K562 (cell line): ENCODE data around the gene MTMR6. TPM values are rescaled to one million over a fixed set of nuclear protein-coding genes. Genes with fewer than 3 reads are reported as not detected.

Experiments used
- ATAC-seq: fragments of 200-7000 bp; cut with Tn5 transposase; 3 replicates; pipeline ENCODE4 v1.9.1; 2020; ENCODE audit warnings: moderate library complexity
- BruUV-seq: library from RNA; stranded (reverse); fragments of 400-500 nt; replicated peaks from 2 replicates; lab custom pipeline; 2021; lab: Mats Ljungman, UMichigan
- CTCF ChIA-PET: fragments of 300-600 bp; formaldehyde crosslinking; extraction: SDS; loops from one replicate; lab custom pipeline; 2021; ENCODE audit warnings: low intra/inter-chr PET ratio; lab: Yijun Ruan, JAX
- POLR2A ChIA-PET: fragments of 300-600, 350-650 bp; sonication (Branson Sonifier 250); formaldehyde crosslinking; extraction: SDS; loops from one replicate; lab custom pipeline; 2021; ENCODE audit warnings: antibody characterized with exemption, inconsistent platforms; lab: Yijun Ruan, JAX
- DNase-seq, 4 experiments: peaks; one replicate each; pipeline versions ENCODE4 v3.0.0 to v3.0.0-alpha.2; 2011 to 2018; ENCODE audit warnings: low spot score in 3 of 4, mixed read lengths in 3 of 4; ENCODE audit errors: extremely low read depth in 1 of 4
- FAIRE-seq: peaks from 2 replicates; lab custom pipeline; 2011; peaks lifted over from hg19 to GRCh38; lab: Jason Lieb, UNC
- H2AFZ ChIP-seq: 2 replicates; pipeline ENCODE4 v1.6.0; 2011; ENCODE audit warnings: low read depth, low read length, control low read depth, inconsistent platforms
- H3K27ac ChIP-seq: fragments of 200-600 bp; 3 replicates; pipeline ENCODE4 v1.8.0; 2011; ENCODE audit warnings: low read depth, mild to moderate bottlenecking, control low read depth, inconsistent platforms, low read length, moderate library complexity, mixed read lengths; ENCODE audit errors: extremely low read depth
- H3K27me3 ChIP-seq, 2 experiments: fragments of 300-600 bp in 1 of 2; 2 replicates in 1 of 2; 3 replicates in 1 of 2; pipeline versions ENCODE4 v1.6.0 to v1.8.0; 2011; ENCODE audit warnings: inconsistent platforms in 2 of 2, low read length in 2 of 2, mild to moderate bottlenecking in 1 of 2, mixed read lengths in 1 of 2, moderate library complexity in 1 of 2; ENCODE audit not compliant: control insufficient read depth in 2 of 2, insufficient read depth in 2 of 2
- H3K36me3 ChIP-seq: fragments of 300-600 bp; 3 replicates; pipeline ENCODE4 v1.8.0; 2011; ENCODE audit warnings: mild to moderate bottlenecking, low read length, inconsistent platforms; ENCODE audit not compliant: control insufficient read depth, insufficient read depth
- H3K4me1 ChIP-seq, 2 experiments: fragments of 200-600 bp in 1 of 2; replicated peaks in 1 of 2; 2 replicates in 1 of 2; 3 replicates in 1 of 2; pipeline versions ENCODE4 v1.5.1 to v1.8.0; 2011; ENCODE audit warnings: inconsistent platforms in 2 of 2, low read length in 2 of 2, mild to moderate bottlenecking in 1 of 2, mixed read lengths in 1 of 2, moderate library complexity in 1 of 2; ENCODE audit not compliant: control insufficient read depth in 2 of 2, insufficient read depth in 2 of 2
- H3K4me2 ChIP-seq: 2 replicates; pipeline ENCODE4 v1.6.1; 2011; ENCODE audit warnings: low read length, control low read depth, inconsistent platforms, mixed read lengths; ENCODE audit not compliant: insufficient read depth
- H3K4me3 ChIP-seq: fragments of 200-600 bp; sonication (generic), shearing (Covaris generic); 2 replicates; pipeline ENCODE4 v1.5.1; 2016; ENCODE audit warnings: control low read depth, inconsistent platforms
- H3K79me2 ChIP-seq: fragments of 200-600 bp; 3 replicates; pipeline ENCODE4 v1.8.0; 2011; ENCODE audit warnings: low read length, inconsistent platforms; ENCODE audit not compliant: control insufficient read depth, insufficient read depth
- H3K9ac ChIP-seq, 2 experiments: 2 replicates each; pipeline versions ENCODE4 v1.6.0 to v1.6.1; 2011; ENCODE audit warnings: low read depth in 2 of 2, low read length in 2 of 2, control low read depth in 1 of 2, inconsistent platforms in 1 of 2, mild to moderate bottlenecking in 1 of 2, mixed read lengths in 1 of 2; ENCODE audit not compliant: insufficient read depth in 1 of 2
- H3K9me1 ChIP-seq: one replicate; pipeline ENCODE4 v1.6.0; 2011; ENCODE audit warnings: inconsistent platforms, mild to moderate bottlenecking, low read length, moderate library complexity; ENCODE audit not compliant: control insufficient read depth, insufficient read depth
- H3K9me3 ChIP-seq: replicated peaks from 2 replicates; pipeline ENCODE4 v1.5.1; 2011; ENCODE audit warnings: low read depth, low read length, inconsistent platforms; ENCODE audit not compliant: control insufficient read depth, insufficient read depth
- H4K20me1 ChIP-seq: replicated peaks from 2 replicates; pipeline ENCODE4 v1.6.1; 2011; ENCODE audit warnings: low read length, inconsistent platforms, mixed read lengths; ENCODE audit not compliant: control insufficient read depth, insufficient read depth
- FOSL1 ChIP-seq: fragments of 200-800 bp; sonication (Bioruptor generic); conservative IDR thresholded peaks from 2 replicates; pipeline ENCODE4 v1.6.1; 2016; ENCODE audit warnings: missing genetic modification characterization, missing compliant biosample characterization
- FOXJ3 ChIP-seq: sonication (generic); formaldehyde crosslinking; IDR thresholded peaks from 2 replicates; pipeline ENCODE4 v1.4.0; 2020; ENCODE audit warnings: mild to moderate bottlenecking, missing genetic modification reagents
- GTF2A2 ChIP-seq: IDR thresholded peaks from 2 replicates; pipeline ENCODE4 v1.6.1; 2016; ENCODE audit warnings: mild to moderate bottlenecking, missing genetic modification characterization, missing compliant biosample characterization
- HCFC1 ChIP-seq: IDR thresholded peaks from 2 replicates; pipeline ENCODE4 v1.6.1; 2012; ENCODE audit warnings: low read depth, low read length, improper control_type of control experiment
- HMG20A ChIP-seq: fragments of 450-650 bp; formaldehyde crosslinking; conservative IDR thresholded peaks from 2 replicates; pipeline ENCODE4 v1.4.0; 2020; ENCODE audit warnings: mild to moderate bottlenecking, mixed read lengths
- NFE2 ChIP-seq: IDR thresholded peaks from 2 replicates; pipeline ENCODE4 v1.6.1; 2014; ENCODE audit warnings: antibody characterized with exemption, low read depth
- POLR3G ChIP-seq: IDR thresholded peaks from 2 replicates; pipeline ENCODE4 v1.6.1; 2011; ENCODE audit not compliant: insufficient read length, insufficient replicate concordance; ENCODE audit errors: extremely low read depth
- RBFOX2 ChIP-seq: fragments of 200-400 bp; formaldehyde crosslinking; IDR thresholded peaks from 2 replicates; pipeline ENCODE4 v1.6.1; 2017; ENCODE audit warnings: low read depth, mild to moderate bottlenecking, low read length, moderate library complexity
- RBM15 ChIP-seq: fragments of 200-400 bp; formaldehyde crosslinking; IDR thresholded peaks from 2 replicates; pipeline ENCODE4 v1.6.1; 2018; ENCODE audit warnings: mild to moderate bottlenecking, low read length, moderate library complexity; ENCODE audit not compliant: insufficient read depth
- SMARCB1 ChIP-seq: IDR thresholded peaks from 2 replicates; pipeline ENCODE4 v1.6.1; 2011; ENCODE audit warnings: improper control_type of control experiment, low read depth; ENCODE audit not compliant: insufficient read length
- TAF15 ChIP-seq: fragments of 200-400 bp; formaldehyde crosslinking; IDR thresholded peaks from 2 replicates; pipeline ENCODE4 v1.6.1; 2017; ENCODE audit warnings: mild to moderate bottlenecking, low read depth, low read length, moderate library complexity
- ZNF124 ChIP-seq: sonication (generic); formaldehyde crosslinking; IDR thresholded peaks from 2 replicates; pipeline ENCODE4 v1.8.1; 2022; ENCODE audit warnings: missing genetic modification reagents
- whole genome bisulfite sequencing: fragments of 100-300 bp; shearing (Covaris generic); methylation state at CpG from one replicate; pipeline ENCODE4 v1.1.6; 2016; ENCODE audit warnings: low coverage, mixed read lengths; ENCODE audit not compliant: insufficient coverage; ENCODE audit errors: missing lambda C conversion rate; 5-methylcytosine and 5-hydroxymethylcytosine counted together
- in situ Hi-C: fragments of 300-500 bp; cut with MboI; formaldehyde crosslinking; loops from 4 replicates; pipeline ENCODE4 v1.15.0; 2018; ENCODE audit warnings: inconsistent platforms, mixed read lengths
- intact Hi-C: fragments of 100-400 bp; cut with micrococcal nuclease; formaldehyde crosslinking; loops from 2 replicates; pipeline ENCODE4 v1.14.2; 2022
- polyA plus RNA-seq, 8 experiments: library from polyadenylated mRNA; depleted of rRNA in 4 of 8; stranded (reverse) in 5 of 8; unstranded in 3 of 8; fragments of >200 nt; fragmentation: Nextera tagmentation in 2 of 8; fragmentation: Illumina TruSeq in 1 of 8; extraction: Ambion mirVana in 2 of 8; extraction: Trizol in 1 of 8; gene quantifications; 2 replicates each; pipeline versions ENCODE4 v1.2.1 to v1.2.3, GENCODE V29; 2011 to 2014; ENCODE audit warnings: inconsistent platforms in 1 of 8, missing spikeins in 1 of 8
- total RNA-seq, 7 experiments: library from RNA; depleted of rRNA in 6 of 7; stranded (reverse); fragments of >200 nt in 6 of 7; fragmentation: Illumina TruSeq in 2 of 7; extraction: Trizol in 2 of 7; gene quantifications; 2 replicates each; pipeline versions ENCODE4 v1.2.1 to v1.2.3, GENCODE V29; 2011 to 2021; ENCODE audit warnings: low replicate concordance in 1 of 7
- TF ChIP-seq, protein P1 (sequence below): fragments of 250-450 bp; sonication (Bioruptor Pico); IDR thresholded peaks from 2 replicates; pipeline ENCODE4 v1.8.0; 2021; ENCODE audit warnings: moderate library complexity, mild to moderate bottlenecking, inconsistent platforms
- TF ChIP-seq, protein P2 (sequence below), 2 experiments: fragments of 450-650 bp; conservative IDR thresholded peaks; 2 replicates each; pipeline ENCODE4 v1.6.1; 2017; ENCODE audit warnings: mild to moderate bottlenecking in 2 of 2, moderate library complexity in 2 of 2
- TF ChIP-seq, protein P3 (sequence below): sonication (generic); formaldehyde crosslinking; IDR thresholded peaks from 2 replicates; pipeline ENCODE4 v1.8.0; 2022; ENCODE audit warnings: missing genetic modification reagents, mild to moderate bottlenecking, borderline replicate concordance
- TF ChIP-seq, protein P4 (sequence below): sonication (generic); formaldehyde crosslinking; IDR thresholded peaks from 2 replicates; pipeline ENCODE4 v1.5.0; 2020; ENCODE audit warnings: missing genetic modification reagents

The MTMR6 gene
- total and polyA plus RNA-seq, 9 of the 15 experiments (the other 6 are each of a cell fraction or from before 2014, with no cell fraction given) = 3.9 to 10.8 (median 7.7) TPM

DNA sequence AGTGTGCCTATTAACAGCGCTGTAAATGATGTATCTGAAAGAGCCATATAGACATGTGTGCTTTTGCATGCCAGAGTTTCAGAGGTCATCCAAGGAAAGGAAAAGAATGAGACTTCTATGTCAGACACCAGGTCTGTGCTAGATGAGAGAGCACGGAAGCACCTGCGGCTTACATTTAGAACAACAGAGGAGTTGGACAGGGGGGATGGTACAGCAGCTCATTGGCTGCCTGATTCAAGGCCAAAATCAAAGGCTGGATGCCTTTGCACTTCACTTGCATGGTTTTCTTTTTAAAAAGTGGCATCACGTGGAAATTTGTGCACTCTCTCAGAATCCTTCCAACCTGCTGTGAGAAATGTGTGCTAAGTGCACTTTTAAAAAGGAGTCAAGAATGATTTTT, 82.4 kb downstream of the MTMR6 start:
- Histone ChIP-seq H3K36me3 (no peaks in the 10 kb centered on the region), H3K9me1 (no peaks in the 10 kb centered on the region), H3K79me2 (no peaks in the 10 kb centered on the region), H3K27ac (no peak overlapping the region), H3K4me2 (no peak overlapping the region), H3K4me1 (no peaks in the 10 kb centered on the region; a peak in 1 of 5 replicates), H3K9ac (no peak overlapping the region), H3K9me3 (no peaks in the 10 kb centered on the region), H3K27me3 (peaks cover 14 to 39% of the 10 kb centered on the region in 2 experiments), H3K4me3 (no peak overlapping the region), H4K20me1 (no peaks in the 10 kb centered on the region), H2AFZ (no peak overlapping the region)
- in situ Hi-C loops = no loop called here
- FAIRE-seq = no peak
- DNase-seq = no peak
- TF ChIP-seq, protein P1, sequence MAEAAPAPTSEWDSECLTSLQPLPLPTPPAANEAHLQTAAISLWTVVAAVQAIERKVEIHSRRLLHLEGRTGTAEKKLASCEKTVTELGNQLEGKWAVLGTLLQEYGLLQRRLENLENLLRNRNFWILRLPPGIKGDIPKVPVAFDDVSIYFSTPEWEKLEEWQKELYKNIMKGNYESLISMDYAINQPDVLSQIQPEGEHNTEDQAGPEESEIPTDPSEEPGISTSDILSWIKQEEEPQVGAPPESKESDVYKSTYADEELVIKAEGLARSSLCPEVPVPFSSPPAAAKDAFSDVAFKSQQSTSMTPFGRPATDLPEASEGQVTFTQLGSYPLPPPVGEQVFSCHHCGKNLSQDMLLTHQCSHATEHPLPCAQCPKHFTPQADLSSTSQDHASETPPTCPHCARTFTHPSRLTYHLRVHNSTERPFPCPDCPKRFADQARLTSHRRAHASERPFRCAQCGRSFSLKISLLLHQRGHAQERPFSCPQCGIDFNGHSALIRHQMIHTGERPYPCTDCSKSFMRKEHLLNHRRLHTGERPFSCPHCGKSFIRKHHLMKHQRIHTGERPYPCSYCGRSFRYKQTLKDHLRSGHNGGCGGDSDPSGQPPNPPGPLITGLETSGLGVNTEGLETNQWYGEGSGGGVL = no peak
- TF ChIP-seq RBFOX2 (no peak), NFE2 (no peak), TAF15 (no peak), POLR3G (no peak), HMG20A (no peak), ZNF124 (no peak), HCFC1 (no peak), SMARCB1 (no peak), RBM15 (no peak), FOSL1 (tag) (no peak), FOXJ3 (CRISPR knock-in tag) (no peak), GTF2A2 (tag) (no peak)
- TF ChIP-seq, protein P2, sequence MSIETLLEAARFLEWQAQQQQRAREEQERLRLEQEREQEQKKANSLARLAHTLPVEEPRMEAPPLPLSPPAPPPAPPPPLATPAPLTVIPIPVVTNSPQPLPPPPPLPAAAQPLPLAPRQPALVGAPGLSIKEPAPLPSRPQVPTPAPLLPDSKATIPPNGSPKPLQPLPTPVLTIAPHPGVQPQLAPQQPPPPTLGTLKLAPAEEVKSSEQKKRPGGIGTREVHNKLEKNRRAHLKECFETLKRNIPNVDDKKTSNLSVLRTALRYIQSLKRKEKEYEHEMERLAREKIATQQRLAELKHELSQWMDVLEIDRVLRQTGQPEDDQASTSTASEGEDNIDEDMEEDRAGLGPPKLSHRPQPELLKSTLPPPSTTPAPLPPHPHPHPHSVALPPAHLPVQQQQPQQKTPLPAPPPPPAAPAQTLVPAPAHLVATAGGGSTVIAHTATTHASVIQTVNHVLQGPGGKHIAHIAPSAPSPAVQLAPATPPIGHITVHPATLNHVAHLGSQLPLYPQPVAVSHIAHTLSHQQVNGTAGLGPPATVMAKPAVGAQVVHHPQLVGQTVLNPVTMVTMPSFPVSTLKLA (conservative IDR thresholded peaks at IDR 0.05) = no peak
- TF ChIP-seq, protein P3, sequence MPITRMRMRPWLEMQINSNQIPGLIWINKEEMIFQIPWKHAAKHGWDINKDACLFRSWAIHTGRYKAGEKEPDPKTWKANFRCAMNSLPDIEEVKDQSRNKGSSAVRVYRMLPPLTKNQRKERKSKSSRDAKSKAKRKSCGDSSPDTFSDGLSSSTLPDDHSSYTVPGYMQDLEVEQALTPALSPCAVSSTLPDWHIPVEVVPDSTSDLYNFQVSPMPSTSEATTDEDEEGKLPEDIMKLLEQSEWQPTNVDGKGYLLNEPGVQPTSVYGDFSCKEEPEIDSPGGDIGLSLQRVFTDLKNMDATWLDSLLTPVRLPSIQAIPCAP (CRISPR knock-in tag) = no peak
- TF ChIP-seq, protein P4, sequence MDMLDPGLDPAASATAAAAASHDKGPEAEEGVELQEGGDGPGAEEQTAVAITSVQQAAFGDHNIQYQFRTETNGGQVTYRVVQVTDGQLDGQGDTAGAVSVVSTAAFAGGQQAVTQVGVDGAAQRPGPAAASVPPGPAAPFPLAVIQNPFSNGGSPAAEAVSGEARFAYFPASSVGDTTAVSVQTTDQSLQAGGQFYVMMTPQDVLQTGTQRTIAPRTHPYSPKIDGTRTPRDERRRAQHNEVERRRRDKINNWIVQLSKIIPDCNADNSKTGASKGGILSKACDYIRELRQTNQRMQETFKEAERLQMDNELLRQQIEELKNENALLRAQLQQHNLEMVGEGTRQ = no peak
- intact Hi-C loops = no loop called here
- POLR2A ChIA-PET = no interaction called here
- 4% methylated on average over 4 of the region's 4 CpGs for WGBS
- CTCF ChIA-PET = no interaction called here
- BruUV-seq = no TSS peak
- ATAC-seq = no peak
